NCI-H2029 treated with DMSO at 0.1 percent for 48 hours (cell line): Measurements from ENCODE around the gene RNU1-2.
"Not testable (repeated sequence)": the region's sequence is repeated elsewhere in the genome, so short reads cannot be mapped to it uniquely, and the experiment has no call there.

ENCODE experiments used
- DNase-seq: peaks from one replicate; lab custom pipeline; 2025; lab: John Stamatoyannopoulos, UW

Gene RNU1-2

GRCh38 chr1:16888860-16889816, 6.6 kb upstream of the RNU1-2 start:
- DNase-seq: no peak

- not testable (repeated sequence) for DNase-seq
Measured at GRCh38 chr1:16890539-16891021, 5.2 kb upstream of the RNU1-2 start.

- not testable (repeated sequence) for DNase-seq
Measured at GRCh38 chr1:16891057-16891456, 4.7 kb upstream of the RNU1-2 start.

DNA sequence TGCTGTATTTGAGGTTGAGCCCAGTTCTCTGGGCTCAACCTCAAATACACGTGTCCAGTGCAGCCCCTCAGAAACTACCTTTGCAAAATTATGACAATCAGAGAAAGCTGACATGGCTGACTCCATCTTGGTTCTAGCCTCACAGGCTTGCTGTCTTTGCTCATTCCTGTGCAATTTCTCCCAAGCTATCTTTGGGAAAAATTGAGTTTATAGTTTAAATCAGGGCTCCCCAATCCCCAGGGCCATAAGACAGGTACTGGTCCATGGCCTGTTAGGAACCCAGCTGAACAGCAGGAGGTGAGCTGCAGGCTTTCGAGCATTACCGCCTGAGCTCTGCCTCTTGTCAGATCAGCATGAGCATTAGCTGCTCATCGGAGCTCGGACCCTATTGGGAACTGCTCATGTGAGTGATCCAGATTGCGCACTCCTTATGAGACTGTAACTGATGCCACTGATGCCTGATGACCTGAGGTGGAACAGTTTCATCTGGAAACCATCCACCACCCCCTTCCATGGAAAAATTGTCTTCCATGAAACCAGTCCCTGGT, 2.7 kb upstream of the RNU1-2 start:
- not testable (repeated sequence) for DNase-seq

DNA sequence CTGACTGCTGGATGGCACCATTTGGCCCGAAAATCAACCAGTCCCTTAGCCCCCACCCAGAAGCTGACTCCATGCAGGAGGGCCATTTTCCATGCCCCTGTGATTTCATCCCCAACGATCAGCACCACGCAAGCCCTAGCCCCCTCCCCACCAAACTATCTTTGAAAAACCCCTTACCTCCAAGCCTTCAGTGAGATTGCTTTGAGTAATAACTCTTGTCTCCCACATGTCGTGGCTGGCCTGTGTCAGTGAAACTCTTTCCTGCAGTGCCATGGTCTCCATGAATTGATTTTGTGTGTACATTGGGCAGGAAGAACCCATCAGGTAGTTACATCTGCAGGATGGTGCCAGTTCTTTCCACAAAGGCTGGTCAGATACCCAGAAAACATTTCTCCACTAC, 2.0 kb upstream of the RNU1-2 start:
- DNase-seq: not testable (repeated sequence)

DNA sequence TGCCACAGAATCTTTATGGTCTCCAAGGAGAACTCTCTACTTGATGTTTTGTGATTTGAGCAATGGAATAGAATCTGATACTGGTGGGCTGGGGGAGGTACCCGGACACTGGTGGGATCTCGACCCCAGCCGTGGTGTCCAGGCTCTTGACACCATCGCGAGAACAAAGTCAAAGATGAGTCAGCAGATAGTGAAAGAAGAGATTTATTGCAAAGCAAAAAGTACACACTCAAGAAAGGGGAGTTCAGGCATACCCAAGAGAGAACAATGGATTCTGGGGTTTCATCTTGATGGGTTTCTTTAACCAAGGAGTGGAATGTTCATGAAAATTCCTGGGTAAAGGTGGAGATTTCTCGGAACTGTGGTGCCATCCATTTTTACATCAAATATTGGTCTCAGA, 1.4 kb upstream of the RNU1-2 start:
- DNase-seq: not testable (repeated sequence)

DNA sequence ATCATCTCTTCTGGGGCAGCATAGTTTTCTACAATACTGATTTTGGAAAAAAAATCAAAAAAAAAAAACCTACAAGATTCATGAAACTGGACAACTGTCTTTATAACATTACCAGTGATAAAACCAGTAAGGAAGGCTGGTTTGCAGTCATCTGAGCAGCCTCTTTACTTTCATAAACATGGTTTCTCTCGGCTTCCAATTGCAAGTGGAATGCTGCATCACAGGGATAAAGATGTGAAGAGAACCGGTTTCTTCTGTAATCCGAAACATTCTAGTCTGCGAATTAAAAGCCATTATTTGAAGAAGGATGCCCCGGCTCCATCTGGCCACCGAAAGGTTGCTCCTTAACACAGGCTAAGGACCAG, 565 bp upstream of the RNU1-2 start:
- not testable (repeated sequence) for DNase-seq

GRCh38 chr1:16896316-16897055, 706 bp downstream of the RNU1-2 start:
- peak; percentile 28 for DNase-seq

GRCh38 chr1:16897653-16898052, 1.9 kb downstream of the RNU1-2 start:
- not testable (repeated sequence) for DNase-seq

- DNase-seq: not testable (repeated sequence)
Measured at GRCh38 chr1:16898298-16898697, 2.5 kb downstream of the RNU1-2 start.

GRCh38 chr1:16899020-16899419, 3.2 kb downstream of the RNU1-2 start:
- DNase-seq: not testable (repeated sequence)

DNA sequence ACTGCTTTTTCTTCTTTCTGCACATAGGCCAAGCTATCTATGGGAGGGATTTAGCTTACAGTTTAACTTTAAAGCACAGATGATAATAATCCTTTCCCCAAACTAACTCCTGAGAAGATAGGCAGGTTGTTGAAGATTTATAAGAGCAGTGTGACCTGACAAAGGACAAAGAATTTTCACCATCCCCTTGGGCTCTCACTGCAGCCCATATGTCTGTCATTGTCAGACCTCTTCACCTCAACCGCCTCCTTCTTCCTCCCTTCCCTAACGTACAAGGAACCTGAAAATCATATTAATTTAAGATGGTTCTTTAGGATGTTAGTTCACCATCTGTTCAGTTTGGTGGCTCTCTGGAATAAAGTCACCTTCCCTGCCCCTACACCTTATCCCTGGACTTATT, 5.0 kb downstream of the RNU1-2 start:
- no peak for DNase-seq

- DNase-seq: not testable (repeated sequence)
Measured at GRCh38 chr1:16901371-16901770, 5.6 kb downstream of the RNU1-2 start.

- no peak for DNase-seq
Measured at GRCh38 chr1:16903054-16903453, 7.3 kb downstream of the RNU1-2 start.

DNA sequence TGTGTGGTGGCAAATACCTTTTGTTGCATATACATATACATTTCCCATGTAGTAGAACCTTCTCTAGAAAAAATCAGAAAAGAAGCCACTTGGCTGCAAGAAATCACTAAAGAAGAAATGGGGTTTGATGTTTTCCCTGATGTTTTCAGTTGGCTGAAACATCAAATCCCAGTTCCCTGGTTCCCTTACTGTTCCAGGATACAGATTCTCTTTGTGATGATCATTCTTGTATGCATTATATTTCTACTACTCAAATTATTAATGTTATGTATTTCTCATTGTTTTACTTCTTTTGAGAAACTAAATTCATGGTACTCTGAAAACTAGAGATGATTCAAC, 7.6 kb downstream of the RNU1-2 start:
- no peak for DNase-seq

DNA sequence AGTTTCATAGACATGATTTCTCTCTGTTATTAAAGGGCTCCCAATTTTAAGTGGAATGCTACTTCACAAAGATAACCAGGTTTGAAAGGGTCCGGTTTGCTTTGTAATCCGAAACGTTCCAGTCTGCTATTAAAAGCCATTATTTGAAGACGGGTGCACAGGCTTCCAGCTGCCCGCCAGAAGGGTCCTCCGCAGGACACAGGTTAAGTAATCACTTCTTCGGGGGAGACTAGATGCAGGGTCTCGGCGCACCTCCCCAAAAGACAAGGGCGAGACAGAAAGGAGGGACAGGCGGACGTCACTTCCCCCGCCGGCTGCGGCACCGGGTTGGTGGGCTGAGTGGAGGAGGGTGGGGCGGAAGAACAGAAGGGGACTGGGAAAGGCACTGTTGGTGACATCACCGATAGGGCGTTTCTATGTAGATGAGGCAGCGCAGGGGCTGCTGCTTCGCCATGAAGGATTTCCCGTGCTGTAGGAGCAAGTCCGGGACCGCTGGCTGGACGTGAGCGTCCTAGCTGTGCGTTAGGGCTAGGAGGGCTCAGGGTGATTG, 8.9 kb downstream of the RNU1-2 start:
- DNase-seq: peak; percentile 96

- DNase-seq: peak; percentile 93
Measured at GRCh38 chr1:16905110-16905867, 9.5 kb downstream of the RNU1-2 start.

DNA sequence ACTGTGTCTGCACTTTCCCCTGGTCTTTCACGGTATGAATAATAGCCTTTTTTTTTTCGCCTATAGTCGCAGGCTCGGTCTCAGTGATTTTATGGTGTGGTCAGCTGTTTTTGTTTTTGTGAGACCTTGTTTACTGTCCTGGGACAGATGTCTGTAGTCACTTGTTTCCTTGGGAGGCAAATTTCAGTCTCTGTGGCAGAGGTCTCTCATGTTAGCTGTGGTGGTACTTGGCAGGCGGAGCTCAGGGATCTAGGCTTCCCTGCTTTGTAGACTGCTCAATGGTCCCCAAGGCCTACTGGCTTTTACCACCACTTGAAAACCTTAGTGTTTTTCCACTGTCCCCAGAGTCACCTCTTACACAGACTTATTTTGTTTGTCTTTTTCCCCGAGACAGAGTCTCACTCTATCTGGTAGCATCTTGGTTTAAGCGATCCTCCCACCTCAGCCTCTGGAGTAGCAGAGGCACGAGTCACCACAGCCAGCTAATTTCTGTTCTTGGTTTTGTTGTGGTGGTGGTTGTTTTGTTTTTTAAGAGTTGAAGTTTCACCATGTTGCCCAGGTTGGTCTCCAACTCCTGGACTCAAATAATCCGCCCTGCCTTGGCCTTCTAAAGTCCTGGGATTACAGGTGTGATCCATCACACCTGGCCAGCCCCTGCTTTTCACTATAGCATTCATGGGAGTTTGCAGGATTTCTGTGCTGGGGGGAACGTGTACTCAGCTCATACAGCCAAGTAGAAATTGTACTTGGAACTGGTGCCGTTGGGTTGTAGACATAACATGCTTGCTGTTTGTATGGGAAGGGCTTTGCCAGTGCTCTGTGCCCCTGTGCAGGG, 10.3 kb downstream of the RNU1-2 start:
- no peak for DNase-seq

- no peak for DNase-seq
Measured at GRCh38 chr1:16906873-16907272, 11.1 kb downstream of the RNU1-2 start.

DNA sequence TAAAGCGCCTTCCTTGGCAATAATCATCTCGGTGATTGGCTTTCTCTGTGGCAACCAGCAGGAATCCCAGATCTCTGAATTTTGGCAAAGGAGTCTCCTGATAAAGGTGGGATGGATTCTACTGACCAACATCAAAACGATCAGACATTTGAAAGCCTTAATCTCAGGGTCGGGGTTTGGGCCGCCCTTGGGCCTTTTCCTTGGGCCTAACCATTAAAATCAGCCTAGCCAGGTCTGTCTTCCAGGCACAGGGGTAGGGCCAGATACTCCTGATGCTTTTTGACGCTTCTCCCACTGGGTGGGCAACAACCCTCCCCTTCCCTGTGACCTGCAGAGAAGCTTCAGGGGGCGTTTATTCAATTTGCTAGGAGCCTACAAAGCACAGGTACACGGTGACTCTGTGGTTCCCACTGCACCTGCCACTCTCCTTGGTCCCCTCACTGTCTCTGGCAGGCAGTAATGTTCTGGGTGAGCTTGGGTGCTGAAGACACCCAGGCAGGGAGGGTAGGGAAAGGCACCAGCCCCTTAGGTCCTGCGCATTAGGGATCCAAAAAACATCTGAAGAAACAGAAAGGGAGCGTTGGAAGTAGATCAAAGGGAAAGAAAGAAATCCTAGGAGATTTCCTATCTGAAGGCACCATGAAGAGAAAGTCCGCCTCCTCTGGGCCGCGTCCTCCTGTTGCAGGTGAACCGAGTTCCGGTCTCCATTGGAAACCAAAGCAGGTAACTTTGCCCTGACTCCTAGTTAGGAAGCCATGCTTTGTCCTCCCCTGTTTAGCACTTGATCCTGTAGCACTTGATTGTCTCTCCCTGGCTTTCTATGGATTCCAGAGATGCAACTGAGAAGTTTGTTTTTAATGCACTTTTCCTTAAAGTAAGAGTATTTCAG, 12.3 kb downstream of the RNU1-2 start:
- no peak for DNase-seq
